Measurements from ENCODE around the gene RHBDD1. TPM values are rescaled to one million over a fixed set of nuclear protein-coding genes. Genes with fewer than 3 reads are reported as not detected.

Gene RHBDD1
- total RNA-seq, 1 donor from 2014 or later = 27.7 TPM

DNA sequence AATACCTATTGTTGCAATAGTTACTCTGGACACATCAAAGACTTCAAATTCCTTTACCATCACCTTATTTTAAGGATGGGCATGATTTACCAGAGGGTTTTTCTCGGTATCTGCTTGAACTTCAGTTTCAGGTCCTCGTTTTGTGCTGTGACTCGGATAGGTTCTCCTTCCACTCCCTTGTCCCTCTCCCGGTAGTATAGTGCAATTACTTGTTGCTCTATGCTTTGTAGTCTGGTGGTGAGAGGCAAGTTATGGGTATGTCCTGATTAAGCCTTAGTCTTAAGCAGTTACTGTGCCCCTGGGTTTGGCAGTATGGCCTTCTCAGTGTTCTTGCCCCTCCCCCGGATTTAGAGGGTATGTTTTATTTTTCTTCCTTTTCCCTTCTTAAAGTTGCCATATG lies 96.6 kb downstream of the RHBDD1 start:
- peaks cover 9% of the 10 kb centered on the region for H3K36me3 Mint-ChIP-seq (ENCODE audit: unreplicated experiment)
- no peak for DNase-seq (ENCODE audit: extremely low spot score, unreplicated experiment)
- peaks cover 12% of the 10 kb centered on the region for H3K4me1 Mint-ChIP-seq (ENCODE audit: unreplicated experiment)
- no peak overlapping the region for H3K4me3 Mint-ChIP-seq (ENCODE audit: unreplicated experiment)
- no peaks in the 10 kb centered on the region for H3K27me3 Mint-ChIP-seq (ENCODE audit: unreplicated experiment)
- H3K27ac Mint-ChIP-seq (ENCODE audit: unreplicated experiment) = no peak overlapping the region
- TF ChIP-seq, protein P1, sequence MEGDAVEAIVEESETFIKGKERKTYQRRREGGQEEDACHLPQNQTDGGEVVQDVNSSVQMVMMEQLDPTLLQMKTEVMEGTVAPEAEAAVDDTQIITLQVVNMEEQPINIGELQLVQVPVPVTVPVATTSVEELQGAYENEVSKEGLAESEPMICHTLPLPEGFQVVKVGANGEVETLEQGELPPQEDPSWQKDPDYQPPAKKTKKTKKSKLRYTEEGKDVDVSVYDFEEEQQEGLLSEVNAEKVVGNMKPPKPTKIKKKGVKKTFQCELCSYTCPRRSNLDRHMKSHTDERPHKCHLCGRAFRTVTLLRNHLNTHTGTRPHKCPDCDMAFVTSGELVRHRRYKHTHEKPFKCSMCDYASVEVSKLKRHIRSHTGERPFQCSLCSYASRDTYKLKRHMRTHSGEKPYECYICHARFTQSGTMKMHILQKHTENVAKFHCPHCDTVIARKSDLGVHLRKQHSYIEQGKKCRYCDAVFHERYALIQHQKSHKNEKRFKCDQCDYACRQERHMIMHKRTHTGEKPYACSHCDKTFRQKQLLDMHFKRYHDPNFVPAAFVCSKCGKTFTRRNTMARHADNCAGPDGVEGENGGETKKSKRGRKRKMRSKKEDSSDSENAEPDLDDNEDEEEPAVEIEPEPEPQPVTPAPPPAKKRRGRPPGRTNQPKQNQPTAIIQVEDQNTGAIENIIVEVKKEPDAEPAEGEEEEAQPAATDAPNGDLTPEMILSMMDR (IDR thresholded peaks at IDR 0.05) = no peak
- H3K9me3 Mint-ChIP-seq (ENCODE audit: unreplicated experiment) = peaks cover 21% of the 10 kb centered on the region

DNA sequence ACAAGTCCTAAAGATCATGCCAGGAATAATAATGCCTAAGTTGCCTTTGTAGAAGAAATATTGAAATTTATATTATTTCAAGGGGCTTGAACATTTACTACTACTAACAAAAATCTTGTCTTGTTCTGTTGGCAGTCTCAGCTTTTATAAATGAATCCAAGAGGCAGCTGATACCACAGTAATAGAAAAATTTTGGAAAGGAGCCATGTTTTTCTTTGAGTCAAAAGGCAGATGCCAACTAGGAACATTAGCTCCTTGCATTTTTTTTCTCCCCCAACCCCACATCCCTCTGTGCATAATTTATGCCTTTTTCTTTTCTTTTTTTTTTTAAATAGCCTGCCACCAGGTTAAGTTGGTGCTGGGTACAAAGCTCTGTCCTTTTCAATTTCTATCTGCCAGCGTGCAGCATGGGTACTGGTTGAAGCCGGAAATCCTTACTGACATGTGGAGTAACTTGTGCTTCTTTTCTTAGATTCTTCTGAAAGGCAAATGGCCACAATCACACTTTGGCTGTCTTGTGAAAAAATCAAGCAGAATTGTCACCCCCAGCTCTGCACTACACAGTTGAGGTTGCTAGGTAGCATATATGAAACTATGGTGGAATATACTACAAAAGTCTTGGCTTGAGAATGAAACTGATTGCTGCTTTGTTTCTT lies 98.8 kb downstream of the RHBDD1 start:
- Mint-ChIP-seq H3K4me3 (ENCODE audit: unreplicated experiment) (no peak overlapping the region), H3K9me3 (ENCODE audit: unreplicated experiment) (peaks cover 12% of the 10 kb centered on the region), H3K27me3 (ENCODE audit: unreplicated experiment) (no peaks in the 10 kb centered on the region), H3K36me3 (ENCODE audit: unreplicated experiment) (peaks cover 13% of the 10 kb centered on the region), H3K27ac (ENCODE audit: unreplicated experiment) (no peak overlapping the region), H3K4me1 (ENCODE audit: unreplicated experiment) (peaks cover 15% of the 10 kb centered on the region)
- DNase-seq (ENCODE audit: extremely low spot score, unreplicated experiment) = no peak
- TF ChIP-seq, protein P1 (IDR thresholded peaks at IDR 0.05) = no peak

DNA sequence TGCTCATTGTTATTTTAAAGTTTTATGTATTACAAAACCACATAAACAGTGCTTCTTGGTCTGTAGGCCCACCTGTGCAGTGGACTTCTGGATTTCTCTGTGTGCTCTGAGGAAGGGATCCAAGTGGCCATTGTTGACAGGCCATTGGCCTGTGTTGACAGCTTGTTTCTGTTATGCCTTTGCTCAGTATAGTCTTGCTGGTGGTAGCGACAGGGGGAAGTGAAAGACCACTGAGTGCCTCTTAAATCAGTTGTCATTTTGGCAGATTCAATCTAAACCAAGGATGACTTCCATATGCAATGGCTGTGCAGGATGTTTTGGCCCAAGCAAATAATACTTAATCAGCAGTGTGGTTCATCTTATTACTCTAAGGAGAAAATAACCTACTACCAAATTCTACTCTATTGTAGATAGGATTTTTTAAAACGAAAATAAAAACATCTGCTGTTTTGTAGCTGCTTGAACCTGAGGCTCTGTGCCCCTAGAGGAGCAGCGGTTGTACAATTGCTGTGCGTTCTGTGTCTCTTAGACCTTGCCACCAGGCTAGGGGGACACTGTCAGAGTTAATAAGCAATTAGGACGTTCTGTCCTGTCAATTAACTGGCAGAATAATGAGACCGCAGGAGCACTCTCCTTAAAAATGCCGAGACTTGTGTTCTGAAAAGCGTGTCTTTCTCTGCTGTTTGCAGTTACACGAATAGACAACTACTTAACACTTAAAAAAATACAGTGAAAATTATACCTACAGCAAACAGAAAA lies 108.2 kb downstream of the RHBDD1 start:
- TF ChIP-seq, protein P1 (IDR thresholded peaks at IDR 0.05) = no peak
- Mint-ChIP-seq H3K4me1 (ENCODE audit: unreplicated experiment) (no peaks in the 10 kb centered on the region), H3K4me3 (ENCODE audit: unreplicated experiment) (no peak overlapping the region), H3K27me3 (ENCODE audit: unreplicated experiment) (no peaks in the 10 kb centered on the region), H3K27ac (ENCODE audit: unreplicated experiment) (no peak overlapping the region), H3K36me3 (ENCODE audit: unreplicated experiment) (peaks cover 10% of the 10 kb centered on the region), H3K9me3 (ENCODE audit: unreplicated experiment) (peaks cover 12% of the 10 kb centered on the region)
- no peak for DNase-seq (ENCODE audit: extremely low spot score, unreplicated experiment)

DNA sequence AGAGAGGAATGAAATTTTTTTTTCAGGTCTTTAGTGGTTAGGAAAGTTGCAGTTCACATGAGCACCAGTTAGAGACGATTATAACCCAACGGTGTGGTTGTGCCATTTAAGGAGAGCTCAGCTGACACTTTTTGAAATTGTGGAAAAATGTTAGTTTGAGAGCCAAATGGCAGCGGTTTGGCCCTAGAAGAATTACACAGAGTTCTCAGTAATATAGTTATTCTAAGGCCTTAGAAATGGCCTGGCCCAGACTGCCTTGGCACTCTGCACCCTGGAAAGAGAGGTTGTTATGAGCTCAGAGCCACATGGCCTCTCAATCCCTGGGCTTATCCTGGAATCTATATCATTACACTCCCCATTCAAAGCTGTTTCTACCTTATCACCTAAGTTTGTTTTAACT lies 117.4 kb downstream of the RHBDD1 start:
- peaks cover 9% of the 10 kb centered on the region for H3K9me3 Mint-ChIP-seq (ENCODE audit: unreplicated experiment)
- TF ChIP-seq, protein P1 (IDR thresholded peaks at IDR 0.05) = no peak
- H3K4me1 Mint-ChIP-seq (ENCODE audit: unreplicated experiment) = no peaks in the 10 kb centered on the region
- DNase-seq (ENCODE audit: extremely low spot score, unreplicated experiment) = no peak
- no peak overlapping the region for H3K27ac Mint-ChIP-seq (ENCODE audit: unreplicated experiment)
- H3K4me3 Mint-ChIP-seq (ENCODE audit: unreplicated experiment) = no peak overlapping the region
- H3K36me3 Mint-ChIP-seq (ENCODE audit: unreplicated experiment) = peaks cover 2% of the 10 kb centered on the region
- no peaks in the 10 kb centered on the region for H3K27me3 Mint-ChIP-seq (ENCODE audit: unreplicated experiment)

DNA sequence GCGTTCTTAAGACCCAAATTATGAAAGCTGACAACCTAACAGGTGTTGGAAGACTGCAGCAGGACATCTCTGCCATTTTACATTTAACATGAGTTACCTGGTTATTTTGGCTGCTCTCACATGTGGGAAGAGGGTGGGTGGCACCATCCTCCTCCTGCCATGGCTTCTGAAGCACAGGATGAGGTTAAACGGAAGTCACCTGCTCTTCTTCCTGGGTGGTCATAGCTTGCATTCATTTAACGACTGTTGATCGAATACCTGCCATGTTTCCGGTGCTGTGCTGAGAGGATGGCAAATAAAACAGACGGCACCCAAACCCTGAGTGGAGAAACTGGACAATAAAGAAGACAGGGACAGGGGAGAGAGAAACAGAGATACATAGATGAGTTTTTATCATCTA lies 118.0 kb downstream of the RHBDD1 start:
- H3K27me3 Mint-ChIP-seq (ENCODE audit: unreplicated experiment) = no peaks in the 10 kb centered on the region
- TF ChIP-seq, protein P1 (IDR thresholded peaks at IDR 0.05) = no peak
- no peak for DNase-seq (ENCODE audit: extremely low spot score, unreplicated experiment)
- no peaks in the 10 kb centered on the region for H3K4me1 Mint-ChIP-seq (ENCODE audit: unreplicated experiment)
- H3K27ac Mint-ChIP-seq (ENCODE audit: unreplicated experiment) = no peak overlapping the region
- H3K9me3 Mint-ChIP-seq (ENCODE audit: unreplicated experiment) = peaks cover 9% of the 10 kb centered on the region
- peaks cover 2% of the 10 kb centered on the region for H3K36me3 Mint-ChIP-seq (ENCODE audit: unreplicated experiment)
- H3K4me3 Mint-ChIP-seq (ENCODE audit: unreplicated experiment) = no peak overlapping the region

Measured in osteocyte (in vitro differentiated cells).